Kasumi-1 (cell line): ENCODE results near the gene OS9.

Experiments used
- DNase-seq, 2 experiments: peaks; one replicate each; lab custom pipeline; 2025; lab: John Stamatoyannopoulos, UW

Gene OS9

DNA sequence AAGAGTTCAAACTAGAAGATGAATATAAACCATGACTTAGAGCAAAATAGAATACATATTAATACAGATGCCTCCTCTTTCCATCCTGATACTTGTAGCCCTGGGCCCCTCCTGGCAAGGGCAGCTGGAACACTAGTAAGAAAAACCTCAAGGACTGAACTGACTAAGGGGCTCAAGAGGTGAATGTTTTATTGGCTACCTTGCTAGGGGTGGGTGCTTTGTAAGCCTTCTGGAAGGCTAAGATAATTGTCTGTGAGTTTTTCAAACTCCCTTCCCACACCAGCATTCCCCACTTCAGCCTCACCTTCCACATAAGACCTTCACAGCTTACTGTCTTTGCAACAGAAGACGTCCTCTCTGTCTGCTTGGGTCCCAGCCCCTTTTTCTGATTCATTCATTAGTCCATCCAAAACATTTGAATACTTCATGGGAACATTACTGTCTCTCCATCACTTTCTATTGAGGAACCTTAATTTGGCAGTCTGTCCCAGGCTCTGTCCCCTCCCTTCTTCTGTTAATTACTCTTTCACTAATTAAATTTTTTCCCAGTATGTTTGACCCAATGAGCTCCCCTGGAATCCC, 59.9 kb downstream of the OS9 start:
- DNase-seq = no peak

- peak in 1 of 2 experiments; percentile 9 for DNase-seq
Observed at GRCh38 chr12:57754411-57755193, 60.7 kb downstream of the OS9 start, which contains the start of gene MARCHF9. Gene MARCHF9 (plus strand): TSS chr12:57755103. CDS start chr12:57755529, 426 bp downstream.

- DNase-seq = no peak
Observed at GRCh38 chr12:57755194-57755453, 61.2 kb downstream of the OS9 start.

- no peak for DNase-seq
Observed at GRCh38 chr12:57755454-57756372, 61.8 kb downstream of the OS9 start.

DNA sequence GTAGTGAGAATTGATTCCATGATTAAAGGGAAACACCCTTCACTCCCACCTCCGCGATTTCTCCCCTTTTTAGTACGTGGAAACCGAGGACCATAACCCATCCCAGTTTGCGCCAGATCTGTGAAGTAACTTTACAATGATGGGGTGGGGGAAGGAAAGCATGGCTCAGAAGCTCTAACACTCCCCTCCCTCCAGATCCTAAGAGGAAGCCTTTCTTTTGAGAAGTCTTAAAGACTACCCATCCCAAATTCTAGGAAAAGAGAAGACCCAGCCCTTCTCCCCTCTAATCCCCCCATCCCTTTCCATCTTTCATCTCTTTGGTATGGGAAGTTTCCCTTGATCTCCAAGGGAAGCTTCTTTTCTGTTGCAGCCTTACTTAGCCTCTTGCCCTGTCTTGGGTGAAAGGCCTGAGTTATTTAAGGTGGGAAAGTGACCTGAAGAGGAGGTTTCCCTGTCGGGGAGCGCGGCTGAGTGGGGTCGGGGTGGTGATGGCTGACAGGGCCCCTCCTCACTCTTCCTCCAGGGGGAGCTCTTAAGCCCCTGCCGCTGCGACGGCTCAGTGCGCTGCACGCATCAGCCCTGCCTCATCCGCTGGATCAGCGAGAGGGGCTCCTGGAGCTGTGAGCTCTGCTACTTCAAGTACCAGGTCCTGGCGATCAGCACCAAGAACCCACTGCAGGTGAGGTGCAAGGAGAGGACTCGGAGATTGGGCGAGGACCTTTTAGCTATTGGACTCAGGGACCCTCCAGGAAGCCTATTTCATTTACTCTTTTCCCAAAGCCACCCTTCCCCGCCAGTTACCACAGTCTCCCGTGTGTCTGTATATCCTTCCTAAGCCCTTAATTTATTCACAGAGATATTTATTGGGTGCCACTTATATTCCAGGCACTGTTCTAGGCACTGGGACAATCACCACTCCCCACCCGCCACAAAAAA, 62.7 kb downstream of the OS9 start:
- DNase-seq = peak; percentile 65 to 75

DNA sequence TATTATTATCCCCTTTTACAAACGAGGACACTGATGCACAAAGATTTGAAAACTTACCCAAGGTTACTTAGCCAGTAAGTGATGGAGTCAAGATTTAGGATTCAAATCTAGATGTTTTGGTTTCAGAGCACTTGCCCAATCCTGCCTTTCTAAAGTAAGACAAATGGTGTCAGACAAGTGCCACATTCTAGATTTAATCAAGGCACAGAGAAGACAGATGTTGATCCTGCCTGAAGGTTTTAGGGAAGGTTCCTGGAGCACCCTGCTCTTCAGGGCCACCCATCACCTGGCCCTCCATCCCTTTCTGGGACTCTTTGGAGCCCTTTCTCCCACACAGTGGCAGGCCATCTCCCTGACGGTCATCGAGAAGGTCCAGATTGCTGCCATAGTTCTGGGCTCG, 63.8 kb downstream of the OS9 start:
- no peak for DNase-seq

DNA sequence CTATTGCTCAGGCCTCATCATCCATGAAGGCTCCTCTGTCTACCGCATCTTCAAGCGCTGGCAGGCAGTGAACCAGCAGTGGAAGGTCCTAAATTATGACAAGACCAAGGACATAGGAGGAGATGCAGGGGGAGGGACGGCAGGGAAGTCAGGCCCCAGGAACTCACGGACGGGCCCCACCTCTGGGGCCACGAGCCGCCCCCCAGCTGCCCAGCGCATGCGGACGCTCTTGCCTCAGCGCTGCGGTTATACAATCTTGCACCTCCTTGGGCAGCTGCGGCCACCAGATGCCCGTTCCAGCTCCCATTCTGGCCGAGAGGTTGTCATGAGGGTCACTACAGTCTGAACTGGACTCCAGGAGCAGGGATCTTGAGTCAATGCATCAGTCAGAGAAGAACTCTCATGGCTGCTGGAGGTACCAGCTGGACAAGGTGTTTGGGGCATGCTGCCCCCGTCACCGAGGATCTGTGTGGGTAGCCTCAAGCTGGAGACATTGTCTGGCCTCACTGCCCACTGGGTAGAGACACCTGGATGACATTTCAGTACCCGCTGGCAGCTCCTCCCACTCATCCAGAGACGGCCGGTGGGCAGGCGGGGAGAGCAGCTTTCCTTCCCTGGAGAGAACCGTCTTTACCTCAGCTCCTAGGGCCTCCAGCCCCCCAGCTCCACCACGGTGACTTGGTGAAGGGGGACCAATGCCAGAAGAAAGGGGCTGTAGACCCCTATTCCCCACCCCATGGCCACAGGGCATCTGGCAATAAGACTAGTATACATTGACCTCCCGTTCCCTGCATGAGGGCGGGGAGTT, 64.8 kb downstream of the OS9 start:
- DNase-seq = no peak

GRCh38 chr12:57759360-57759980, 65.5 kb downstream of the OS9 start:
- DNase-seq = peak; percentile 41 to 58

GRCh38 chr12:57760347-57760982, 66.5 kb downstream of the OS9 start:
- DNase-seq = no peak

DNA sequence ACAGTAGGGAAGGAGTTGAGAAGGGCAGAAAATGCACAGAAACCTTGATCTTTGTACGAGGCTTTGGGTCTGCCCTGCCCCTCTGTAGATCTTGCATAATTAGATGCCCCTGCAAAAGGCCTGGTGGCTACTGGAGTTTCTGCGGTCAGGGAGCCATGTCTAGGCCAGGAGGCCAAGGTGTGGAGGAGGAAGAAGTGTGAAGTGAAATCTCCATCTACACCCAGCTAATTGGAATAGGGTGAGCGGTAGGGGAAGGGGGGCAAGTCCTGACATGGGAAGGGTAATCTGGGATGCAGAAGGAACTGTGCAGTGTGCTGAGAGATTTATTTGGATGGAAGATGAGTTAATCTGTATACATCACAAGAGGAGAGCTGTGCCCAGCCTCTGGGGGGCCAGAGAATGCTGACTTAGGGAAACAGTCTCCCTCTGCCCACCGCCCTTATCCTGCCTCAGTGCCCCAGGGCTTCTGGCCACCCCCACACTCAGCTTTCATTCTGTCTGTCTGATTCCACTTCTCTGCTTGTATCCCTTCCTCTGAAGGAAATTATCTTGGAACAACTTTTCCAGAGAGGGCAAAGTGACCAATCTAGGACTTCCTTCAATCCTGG, 67.6 kb downstream of the OS9 start:
- DNase-seq = no peak

DNA sequence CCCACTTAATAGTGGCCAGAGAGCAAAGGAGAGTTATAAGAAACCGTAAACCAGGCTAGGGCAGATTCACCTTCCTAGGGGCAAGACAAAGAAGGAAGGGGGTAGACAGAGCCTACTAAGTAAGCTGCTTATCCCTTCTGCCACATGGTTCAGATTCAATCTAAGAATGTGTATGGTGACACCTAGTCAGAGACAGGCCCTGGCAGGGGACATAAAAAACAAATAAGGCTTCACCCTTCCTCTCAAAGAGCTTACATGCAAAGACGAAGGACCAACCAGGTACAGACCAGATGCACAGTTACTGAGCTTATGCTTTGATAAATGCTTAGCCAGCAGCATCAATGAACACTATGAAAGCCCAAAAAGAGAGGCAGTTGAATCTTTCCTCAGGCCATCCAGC, 68.5 kb downstream of the OS9 start:
- DNase-seq = no peak

GRCh38 chr12:57763881-57764661, 70.1 kb downstream of the OS9 start:
- no peak for DNase-seq

DNA sequence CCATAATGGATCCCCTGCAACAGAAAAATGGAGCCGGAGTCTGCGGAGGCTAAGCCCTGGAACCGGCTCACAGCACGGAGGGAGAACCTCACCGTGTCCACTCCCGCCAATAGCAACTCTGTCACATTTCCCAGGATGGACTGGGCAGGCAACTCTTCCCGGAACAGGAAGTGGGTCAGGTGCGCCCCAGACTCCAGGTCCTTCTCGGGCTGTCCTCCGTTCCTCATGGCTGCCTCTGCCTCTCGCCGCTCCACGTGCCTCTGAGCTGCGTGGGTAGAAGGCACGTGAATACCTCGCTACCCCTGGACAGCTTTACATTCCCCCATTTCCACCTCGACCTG, 70.7 kb downstream of the OS9 start:
- no peak for DNase-seq

DNA sequence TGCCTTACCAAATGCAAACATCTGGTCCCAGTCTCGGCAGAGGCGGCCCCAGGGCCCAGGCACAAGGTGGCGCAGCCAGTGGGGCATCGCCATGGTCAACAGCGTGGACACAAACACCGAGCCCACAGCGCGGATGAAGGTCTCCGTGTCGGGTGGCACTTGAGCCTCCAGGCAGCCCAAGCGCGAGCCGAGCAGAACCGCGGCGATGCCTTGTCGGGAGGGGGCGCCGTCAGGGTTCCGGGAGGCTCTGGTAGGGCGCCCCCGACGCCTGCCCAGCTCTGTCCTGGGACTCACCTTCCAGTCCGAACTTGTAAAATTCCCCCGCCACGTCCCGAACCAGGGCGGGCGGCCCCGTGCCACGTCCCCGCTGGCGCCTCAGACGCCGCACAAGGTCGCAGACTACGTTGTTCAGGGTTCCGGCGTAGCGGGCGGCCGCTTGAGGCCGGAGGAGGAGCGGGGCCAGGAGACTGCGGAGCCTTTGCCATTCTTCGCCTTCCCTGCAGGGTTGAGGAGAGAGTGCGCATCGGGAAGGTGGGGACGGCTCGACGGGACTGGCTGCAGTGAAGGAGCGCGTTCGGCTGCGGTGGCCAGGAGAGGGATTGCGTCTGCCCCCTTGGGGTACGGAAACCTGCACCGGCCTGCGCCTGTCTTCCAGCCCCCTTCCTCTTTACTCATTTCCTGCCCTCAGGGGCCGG, 71.2 kb downstream of the OS9 start:
- DNase-seq = peak; percentile 55 to 59

- peak in 1 of 2 experiments; percentile 32 for DNase-seq
Observed at GRCh38 chr12:57765698-57766463, 71.9 kb downstream of the OS9 start.

GRCh38 chr12:57766464-57767304, 72.8 kb downstream of the OS9 start, which contains the start of gene CYP27B1:
Gene CYP27B1 (minus strand): TSS chr12:57767078. CDS start chr12:57767041, 37 bp downstream.
- peak in 1 of 2 experiments; percentile 28 for DNase-seq
